GM18517 (cell line): ENCODE results near the gene ICAM4.
"Not testable (repeated sequence)": the region's sequence is repeated elsewhere in the genome, so short reads cannot be mapped to it uniquely, and the experiment has no call there.

Experiments
- ATAC-seq: cut with Tn5 transposase; IDR thresholded peaks from one replicate; pipeline ENCODE4 v1.9.1; 2021; ENCODE audit warnings: mild to moderate bottlenecking, moderate library complexity; ENCODE audit not compliant: unreplicated experiment

Gene ICAM4, protein sequence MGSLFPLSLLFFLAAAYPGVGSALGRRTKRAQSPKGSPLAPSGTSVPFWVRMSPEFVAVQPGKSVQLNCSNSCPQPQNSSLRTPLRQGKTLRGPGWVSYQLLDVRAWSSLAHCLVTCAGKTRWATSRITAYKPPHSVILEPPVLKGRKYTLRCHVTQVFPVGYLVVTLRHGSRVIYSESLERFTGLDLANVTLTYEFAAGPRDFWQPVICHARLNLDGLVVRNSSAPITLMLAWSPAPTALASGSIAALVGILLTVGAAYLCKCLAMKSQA

DNA sequence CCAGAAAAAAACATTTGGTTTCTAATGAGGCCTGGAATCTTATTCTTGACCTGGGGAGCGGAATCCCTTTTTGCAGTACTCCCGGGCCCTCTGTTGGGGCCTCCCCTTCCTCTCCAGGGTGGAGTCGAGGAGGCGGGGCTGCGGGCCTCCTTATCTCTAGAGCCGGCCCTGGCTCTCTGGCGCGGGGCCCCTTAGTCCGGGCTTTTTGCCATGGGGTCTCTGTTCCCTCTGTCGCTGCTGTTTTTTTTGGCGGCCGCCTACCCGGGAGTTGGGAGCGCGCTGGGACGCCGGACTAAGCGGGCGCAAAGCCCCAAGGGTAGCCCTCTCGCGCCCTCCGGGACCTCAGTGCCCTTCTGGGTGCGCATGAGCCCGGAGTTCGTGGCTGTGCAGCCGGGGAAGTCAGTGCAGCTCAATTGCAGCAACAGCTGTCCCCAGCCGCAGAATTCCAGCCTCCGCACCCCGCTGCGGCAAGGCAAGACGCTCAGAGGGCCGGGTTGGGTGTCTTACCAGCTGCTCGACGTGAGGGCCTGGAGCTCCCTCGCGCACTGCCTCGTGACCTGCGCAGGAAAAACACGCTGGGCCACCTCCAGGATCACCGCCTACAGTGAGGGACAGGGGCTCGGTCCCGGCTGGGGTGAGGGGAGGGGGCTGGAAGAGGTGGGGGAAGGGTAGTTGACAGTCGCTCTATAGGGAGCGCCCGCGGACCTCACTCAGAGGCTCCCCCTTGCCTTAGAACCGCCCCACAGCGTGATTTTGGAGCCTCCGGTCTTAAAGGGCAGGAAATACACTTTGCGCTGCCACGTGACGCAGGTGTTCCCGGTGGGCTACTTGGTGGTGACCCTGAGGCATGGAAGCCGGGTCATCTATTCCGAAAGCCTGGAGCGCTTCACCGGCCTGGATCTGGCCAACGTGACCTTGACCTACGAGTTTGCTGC is at the start of gene ICAM4:
Gene ICAM4, plus strand, starts transcription at position 153 of the 935 bp plus-strand sequence. Its CDS starts 58 bp downstream, at position 211.
- ATAC-seq, result no peak

DNA sequence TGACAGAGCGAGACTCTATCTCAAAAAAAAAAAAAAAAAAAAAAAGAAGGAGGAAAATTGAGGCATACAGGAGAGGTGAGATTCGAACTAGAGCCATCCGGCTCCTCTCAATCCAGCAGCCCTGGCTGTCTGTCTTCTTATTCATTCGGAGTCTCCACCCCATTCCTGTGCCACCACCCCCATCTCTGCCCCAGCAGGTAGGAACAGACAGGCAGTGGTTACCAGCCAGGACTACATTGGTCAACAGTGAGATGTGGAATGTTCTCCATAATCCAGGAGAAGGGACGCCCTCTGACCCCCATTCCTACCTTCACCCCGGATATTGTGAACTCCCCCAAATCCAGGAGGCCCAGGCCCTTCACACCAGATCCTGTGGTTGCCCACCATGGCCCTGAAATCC is 49.1 kb upstream of the ICAM4 start:
- ATAC-seq, result no peak

DNA sequence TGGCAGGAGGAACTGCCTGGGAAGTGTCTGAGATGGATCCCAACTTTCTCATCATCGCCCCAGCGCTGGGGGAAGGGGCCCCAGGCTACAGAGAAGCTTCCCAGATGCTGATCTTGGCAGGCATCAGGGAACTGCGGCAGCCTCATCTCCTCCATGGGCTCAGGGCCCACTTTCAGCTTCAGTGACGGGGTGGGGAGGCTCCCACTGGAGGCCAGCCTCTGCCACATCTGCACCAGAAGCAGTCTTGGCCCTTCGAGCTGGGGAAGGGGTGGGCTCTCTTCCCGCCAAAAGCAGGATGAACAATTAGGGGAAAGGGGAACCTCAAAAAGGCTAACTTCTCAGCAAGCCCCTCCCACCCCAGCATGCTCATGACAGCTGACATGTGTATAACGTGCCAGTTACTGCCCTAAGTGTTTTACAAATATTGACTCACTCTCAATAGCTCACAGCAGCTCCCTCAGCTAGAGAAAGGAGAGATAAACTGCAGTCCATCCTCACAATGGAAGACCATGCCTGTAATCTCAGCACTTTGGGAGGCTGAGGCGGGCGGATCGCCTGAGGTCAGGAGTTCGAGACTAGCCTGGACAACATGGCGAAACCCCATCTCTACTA is 48.5 kb upstream of the ICAM4 start:
- no peak for ATAC-seq

DNA sequence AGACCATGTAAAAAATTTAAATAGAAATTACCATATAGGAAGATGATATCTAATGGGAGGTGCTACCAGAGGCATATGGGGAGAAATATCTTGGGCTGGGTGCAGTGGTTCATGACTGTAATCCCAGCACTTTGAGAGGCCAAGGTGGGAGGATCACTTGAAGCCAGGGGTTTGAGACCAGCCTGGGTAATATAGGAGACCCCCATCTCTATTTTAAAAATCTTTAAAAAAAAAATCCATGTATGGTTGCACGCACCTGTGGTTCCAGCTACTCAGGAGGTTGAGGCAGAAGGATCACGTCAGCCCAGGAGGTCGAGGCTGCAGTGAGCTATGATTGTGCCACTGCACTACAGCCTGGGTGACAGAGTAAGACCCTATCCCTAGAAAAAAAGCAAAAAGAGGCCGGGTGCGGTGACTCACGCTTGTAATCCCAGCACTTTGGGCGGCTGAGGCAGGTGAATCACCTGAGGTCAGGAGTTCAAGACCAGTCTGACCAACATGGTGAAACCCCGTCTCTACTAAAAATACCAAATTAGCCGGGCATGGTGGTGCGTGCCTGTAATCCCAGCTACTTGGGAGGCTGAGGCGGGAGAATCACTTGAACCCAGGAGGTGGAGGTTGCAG is 44.8 kb upstream of the ICAM4 start:
- not testable (repeated sequence) for ATAC-seq

DNA sequence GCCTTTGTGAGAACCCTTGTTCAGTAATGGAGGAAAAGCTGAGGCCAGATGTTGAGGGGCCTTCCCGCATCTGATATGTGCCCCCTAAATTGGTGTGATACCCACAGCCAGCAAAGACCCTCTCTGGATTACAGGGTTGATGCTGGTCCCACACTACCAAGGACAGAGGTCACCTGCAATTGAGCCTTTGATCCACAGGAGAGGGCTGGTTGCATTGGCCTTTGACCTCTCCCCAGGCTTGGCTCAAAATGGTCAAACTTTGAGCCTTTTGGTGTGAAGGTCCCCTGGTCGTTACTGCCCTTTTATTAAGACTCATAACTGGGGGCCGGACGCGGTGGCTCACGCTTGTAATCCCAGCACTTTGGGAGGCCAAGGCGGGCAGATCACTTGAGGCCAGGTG is 43.1 kb upstream of the ICAM4 start:
- ATAC-seq, result no peak

DNA sequence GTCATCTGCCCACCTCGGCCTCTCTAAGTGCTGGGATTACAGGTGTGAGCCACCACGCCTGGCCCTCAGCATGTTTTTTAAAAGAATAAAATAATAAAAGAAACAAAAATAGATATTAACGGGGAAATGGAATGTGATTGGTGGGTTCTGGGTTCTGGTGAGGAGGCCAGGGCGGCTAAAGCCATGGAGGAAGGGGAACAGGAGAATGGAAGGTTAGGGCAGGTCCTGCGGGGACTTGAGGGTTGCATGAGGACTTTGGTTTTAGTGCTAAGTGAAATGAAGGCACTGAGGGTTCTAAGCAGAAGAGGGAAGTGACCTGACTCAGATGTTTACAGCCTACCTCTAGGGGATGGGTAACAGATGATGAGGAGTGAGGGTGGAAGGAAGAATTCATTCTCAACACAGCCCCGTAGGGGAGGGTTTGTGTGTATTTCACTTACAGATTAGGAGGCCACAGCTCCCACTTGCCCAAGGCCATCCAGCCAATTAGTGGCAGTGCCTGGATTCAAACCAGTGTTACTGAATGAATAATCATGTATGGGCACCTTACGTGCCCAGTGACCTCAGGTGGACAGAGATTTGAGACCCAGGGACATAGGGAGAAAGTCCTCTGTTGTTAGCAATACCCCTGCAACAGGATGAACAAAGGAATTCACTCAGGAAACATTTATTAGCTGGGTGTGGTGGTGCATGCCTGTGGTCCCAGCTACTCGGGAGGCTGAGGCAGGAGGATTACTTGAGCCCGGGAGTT is 41.4 kb upstream of the ICAM4 start:
- no peak for ATAC-seq

DNA sequence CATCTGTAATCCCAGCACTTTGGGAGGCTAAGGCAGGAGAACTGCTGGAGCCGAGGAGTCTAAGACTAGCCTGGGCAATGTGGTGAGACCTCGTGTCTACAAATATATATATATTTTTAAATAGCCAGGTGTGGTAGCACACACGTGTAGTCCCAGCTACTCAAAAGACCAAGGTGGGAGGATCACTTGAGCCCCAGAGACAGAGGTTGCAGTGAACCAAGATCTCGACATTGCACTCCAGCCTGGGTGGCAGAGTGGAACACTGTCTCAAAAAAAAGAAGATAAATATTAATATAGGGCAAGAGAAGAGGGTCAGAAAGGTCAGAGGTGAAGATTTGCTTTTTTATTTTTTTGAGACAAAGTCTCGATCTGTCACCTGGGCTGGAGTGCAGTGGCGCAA is 40.2 kb upstream of the ICAM4 start:
- no peak for ATAC-seq

DNA sequence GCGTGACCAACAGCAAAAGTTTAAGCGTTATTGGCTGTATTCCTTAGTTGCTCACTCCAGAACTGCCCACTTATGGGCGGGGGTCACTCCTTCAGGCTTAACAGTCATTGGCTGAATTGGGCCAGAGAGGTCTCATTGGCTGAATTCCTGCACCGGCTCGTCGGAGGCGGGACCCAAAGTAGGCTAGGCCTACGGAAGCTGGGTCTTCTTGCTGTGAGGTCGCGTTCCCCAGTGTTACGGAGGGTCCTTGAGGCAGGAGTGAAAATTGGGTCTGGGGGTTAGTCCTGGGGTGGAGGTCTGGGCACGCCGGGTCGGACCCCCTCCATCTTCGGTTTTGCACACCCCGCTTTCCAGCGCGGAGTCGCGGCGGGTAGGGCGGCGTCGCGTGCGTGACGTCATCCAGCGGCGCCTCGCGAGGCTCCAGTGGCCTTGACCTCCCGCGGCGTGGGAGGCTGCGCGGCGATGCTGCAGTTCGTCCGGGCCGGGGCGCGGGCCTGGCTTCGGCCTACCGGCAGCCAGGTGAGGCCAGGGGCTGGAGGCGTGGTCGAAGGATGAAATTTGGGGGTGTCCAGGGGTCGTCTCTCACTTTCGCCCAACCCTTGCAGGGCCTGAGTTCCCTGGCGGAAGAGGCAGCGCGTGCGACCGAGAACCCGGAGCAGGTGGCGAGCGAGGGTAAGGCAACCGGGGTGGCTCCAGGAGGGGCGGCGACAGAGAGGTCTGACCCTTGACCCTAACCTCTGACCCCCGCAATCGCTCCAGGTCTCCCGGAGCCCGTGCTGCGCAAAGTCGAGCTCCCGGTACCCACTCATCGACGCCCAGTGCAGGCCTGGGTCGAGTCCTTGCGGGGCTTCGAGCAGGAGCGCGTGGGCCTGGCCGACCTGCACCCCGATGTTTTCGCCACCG is 34.7 kb upstream of the ICAM4 start, which contains the start of gene MRPL4:
Gene MRPL4, plus strand, starts transcription at position 423 of the 903 bp plus-strand sequence. Its CDS starts 40 bp downstream, at position 463.
- peak; percentile 87 for ATAC-seq

DNA sequence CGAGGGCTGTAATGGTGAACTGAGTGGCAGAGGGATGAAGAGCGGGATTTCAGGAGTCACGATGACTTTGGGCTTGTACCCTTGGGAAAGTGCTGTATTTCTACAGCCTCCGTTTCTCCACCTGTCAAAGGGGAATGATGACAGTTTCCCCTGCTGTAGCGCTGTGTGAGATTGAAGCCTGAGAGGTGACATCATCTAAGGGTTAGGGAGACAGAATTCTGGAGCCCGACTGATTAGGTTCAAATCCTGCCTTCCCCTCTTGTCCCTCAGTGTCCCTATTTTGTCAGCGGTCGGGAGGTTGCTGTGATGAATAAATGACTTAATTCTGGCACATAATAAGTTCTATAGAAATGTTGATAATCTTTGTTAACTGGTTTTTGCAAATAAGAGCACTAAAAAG is 34.0 kb upstream of the ICAM4 start:
- no peak for ATAC-seq

DNA sequence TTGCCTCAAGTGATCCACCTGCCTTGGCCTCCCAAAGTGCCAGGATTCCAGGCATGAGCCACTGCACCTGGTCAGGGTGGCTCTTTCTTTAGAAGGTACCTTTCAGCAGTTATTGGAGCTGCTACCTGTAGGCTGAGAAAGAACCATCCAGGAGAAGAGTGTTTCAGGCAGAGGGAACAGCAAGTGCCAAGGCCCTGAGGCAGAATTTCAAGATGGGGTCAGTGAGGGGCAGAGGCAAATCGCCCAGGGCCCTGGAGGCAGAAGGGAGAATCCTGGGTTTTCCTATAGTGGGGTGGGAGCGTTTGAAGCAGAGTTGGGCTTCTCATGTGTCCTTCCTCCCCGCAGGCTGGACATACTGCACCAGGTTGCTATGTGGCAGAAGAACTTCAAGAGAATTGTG is 32.5 kb upstream of the ICAM4 start:
- ATAC-seq, result no peak

DNA sequence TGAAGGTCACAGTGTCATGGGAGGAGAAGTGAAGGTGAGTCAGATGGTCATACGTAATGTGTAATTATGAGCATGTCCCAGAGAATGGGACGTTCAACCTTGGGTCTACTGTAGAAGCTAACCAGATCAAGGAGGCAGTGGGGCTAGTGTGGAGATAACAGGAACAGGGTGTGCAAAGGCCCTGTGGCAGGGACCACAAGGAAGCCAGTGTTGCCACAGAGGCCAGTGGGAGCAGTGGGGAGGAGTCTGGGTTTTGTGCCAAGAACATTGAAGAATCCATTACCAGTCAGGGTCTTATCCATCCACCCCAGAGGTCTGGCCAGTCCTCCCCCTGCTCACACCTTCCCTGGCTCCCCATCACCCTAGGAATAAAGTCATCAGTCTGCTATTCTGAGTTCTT is 31.4 kb upstream of the ICAM4 start:
- ATAC-seq, result no peak

DNA sequence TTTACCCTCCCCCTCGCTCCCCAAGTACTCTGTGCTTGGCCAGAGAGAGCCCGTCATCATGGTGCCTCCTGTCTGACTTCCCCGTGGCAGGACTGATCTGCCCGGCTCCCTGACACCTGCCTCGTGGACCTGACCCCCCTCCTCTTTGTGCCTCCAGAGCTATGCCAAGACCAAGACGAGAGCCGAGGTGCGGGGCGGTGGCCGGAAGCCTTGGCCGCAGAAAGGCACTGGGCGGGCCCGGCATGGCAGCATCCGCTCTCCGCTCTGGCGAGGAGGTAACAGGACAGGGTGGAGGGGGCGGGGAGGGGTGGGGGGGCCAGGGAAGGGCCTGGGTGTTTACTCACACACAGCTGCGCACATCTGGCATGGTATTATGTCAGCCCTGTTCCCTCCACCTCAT is 30.2 kb upstream of the ICAM4 start:
- no peak for ATAC-seq

DNA sequence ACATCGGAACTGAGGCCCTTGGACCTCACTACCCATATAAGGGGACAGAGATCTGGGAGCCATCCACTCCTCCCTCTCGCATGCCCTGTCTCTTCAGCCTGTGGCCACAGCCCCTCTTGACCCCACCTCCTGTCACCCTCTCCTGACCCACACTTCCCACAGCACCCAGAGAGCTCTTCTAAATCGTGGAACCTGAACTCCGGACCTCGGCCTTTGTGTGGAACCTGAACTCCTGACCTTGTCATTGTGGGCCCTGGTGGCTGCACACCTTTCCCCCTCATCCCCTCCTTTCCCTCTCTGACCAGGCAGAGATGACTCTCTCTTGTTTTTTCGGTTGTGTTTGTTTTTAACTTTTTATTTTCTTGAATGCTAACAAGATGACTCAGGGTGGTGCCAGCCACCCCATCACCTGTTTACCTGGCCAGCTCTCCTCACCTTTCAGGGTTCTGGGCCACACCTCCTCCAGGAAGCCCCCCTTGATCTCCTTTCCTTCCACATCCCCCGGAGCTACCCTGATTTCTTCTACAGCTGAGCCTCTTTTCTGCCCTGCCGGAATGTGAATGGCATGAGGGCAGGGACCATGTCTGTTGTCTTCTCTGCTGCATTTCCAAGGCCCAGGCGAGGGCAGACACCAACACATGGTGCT is 29.7 kb upstream of the ICAM4 start:
- ATAC-seq, result no peak

DNA sequence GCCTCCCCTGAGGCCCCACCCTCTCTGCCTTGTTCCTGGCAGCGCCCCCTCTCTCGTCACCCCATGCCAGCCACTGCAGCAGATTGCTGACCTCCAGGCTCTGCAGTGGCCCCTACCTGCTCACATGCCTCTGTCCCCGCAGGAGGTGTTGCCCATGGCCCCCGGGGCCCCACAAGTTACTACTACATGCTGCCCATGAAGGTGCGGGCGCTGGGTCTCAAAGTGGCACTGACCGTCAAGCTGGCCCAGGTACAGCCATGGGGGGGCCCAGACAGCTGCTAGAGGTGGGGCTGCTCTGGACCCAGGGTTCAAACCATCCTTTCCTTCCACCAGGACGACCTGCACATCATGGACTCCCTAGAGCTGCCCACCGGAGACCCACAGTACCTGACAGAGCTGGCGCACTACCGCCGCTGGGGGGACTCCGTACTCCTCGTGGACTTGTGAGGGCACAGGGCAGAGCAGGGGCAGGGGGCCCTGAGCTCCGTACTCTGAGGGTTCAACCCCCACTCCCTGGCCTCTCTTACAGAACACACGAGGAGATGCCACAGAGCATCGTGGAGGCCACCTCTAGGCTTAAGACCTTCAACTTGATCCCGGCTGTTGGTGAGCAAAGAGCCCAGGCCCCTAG is 28.6 kb upstream of the ICAM4 start:
- ATAC-seq, result no peak

DNA sequence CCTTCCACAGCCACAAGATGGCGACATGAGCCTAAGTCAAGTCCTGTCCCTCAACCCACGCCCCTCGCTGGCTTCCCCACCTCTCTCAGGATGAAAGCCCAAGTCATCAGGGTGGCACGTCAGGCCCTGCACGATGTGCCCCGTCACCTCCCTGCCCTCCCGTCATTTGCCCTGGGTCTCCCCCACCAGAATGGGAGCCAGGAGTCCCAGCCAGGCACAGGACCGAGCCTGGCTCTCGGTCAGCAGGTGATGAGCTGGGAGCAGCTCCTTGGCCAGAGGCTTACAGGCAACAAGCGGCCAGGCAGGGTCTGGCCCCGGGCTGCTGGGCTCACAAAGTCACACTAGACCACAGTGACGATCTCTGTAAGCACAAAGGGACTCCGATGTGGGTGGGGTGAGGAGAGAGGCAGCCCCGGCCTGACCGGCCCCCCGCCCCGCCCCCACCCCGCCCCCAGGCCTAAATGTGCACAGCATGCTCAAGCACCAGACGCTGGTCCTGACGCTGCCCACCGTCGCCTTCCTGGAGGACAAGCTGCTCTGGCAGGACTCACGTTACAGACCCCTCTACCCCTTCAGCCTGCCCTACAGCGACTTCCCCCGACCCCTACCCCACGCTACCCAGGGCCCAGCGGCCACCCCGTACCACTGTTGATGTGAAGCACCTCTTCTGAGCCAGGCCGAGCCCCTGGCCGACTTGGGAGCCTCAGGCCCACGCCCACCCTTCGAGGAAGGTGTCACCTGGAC is 27.4 kb upstream of the ICAM4 start:
- ATAC-seq, result no peak

DNA sequence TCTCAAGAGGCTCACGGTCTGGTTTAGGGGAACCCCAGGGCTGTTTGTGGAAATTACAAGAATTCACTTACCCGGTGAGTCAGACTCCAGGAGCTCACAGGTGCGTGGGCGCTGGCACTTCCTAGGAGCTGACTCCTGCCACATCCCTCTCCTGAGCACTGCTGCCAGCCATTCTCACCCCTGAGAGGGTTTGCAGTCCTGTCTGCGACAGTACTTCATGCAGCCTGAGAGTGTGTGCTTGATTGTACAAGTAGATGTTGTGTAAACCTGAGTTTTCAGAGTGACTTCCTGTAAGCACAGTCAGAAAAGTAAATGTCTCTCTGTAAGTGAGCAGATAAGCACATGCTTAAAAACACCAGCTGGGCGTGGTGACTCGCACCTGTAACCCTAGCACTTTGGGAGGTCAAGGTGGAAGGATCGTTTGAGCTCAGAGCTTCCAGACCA is 26.6 kb upstream of the ICAM4 start:
- ATAC-seq, result no peak

DNA sequence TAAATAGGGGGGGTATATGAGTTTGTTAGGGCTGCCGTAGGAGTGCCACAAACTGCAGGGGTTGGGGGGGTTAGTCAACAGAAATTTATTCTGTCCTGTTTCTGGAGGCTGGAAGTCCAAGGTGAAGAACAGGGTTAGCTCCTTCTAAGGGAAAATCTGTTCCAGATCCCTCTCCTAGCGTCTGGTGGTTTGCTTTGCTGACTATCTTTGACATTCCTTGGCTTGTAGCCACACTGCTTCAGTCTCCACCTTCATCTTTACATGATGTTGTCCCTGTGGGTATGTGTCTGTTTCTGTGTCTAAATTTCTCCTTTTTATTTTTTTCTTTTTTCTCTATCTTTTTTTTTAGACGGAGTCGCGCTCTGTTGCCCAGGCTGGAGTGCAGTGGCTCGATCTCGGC is 24.0 kb upstream of the ICAM4 start:
- ATAC-seq, result no peak

DNA sequence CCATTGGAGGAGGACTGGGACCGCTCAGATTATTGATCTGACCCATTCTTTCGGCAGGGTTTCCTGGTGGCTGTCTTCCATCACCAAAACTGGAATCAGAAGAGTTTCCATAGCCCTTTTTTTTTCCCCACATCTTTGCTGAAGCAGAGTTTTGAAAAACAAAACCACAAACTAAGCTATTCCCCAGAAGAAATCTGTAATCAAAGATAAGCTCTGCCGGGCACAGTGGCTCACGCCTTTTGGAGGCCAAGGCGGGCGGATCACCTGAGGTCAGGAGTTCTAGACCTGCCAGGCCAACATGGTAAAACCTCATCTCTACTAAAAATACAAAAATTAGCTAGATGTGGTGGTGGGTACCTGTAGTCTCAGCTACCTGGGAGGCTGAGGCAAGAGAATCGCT is 20.0 kb upstream of the ICAM4 start:
- ATAC-seq, result no peak
